Inferior parietal cortex (tissue), 1 donor: Measurements from ENCODE around the gene ZNF432.

ENCODE experiments used
- DNase-seq: peaks from one replicate; pipeline ENCODE4 v3.0.0-alpha.2; 2016; ENCODE audit errors: extremely low spot score

ZNF432 gene

DNA sequence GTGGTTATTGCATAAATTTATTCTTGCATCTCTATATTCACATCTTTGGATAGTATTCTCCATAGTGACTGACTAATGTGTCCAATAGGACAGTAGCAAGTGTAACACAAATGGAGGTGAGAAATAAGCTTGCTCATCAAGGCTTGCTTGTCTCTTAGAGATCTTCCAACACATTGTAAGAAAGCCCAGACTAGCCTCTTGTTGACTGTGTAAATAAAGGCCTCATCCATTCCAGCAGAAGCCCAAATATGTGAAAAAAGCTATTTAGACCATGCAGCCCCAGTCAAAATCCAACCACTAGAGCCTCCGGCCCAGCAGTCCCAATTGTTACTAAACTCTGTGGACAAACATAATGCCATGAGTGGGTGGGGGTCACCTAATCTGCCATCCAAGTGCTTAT, 38.0 kb downstream of the ZNF432 start:
- DNase-seq: no peak

DNA sequence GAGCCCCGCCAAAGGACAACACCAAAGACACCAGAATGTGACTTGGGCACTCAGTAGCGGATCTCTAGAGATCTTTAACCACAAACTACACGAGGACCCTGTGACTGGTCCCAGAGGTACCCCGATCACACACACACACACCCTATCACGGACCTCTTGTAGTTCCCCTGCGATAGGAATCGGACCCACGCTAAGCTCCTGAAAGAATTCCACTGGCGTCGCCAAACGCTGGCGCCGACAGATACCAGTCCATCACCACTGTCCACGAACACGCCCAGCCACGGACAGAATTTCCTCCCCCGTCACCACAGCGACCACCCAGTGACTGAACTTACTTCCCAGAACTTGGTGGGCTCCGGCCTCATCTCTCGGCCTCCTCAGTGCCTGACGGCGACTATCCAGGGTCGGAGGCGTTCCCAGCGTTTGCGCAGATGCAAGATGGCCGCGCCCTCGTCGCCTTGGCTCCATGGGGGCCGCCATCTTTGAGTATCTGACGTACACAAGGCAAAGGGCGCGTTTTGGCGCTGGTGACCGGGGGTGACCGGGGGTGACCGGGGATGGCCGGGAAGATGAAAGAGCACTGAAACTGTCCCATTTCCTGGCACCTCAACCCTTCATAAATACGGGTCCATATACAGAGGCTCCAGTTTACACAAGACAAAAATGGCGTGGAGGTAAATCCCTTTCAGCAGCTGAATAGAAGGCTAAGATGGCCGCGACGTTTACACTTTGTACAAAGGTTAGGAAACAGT, 40.7 kb downstream of the ZNF432 start, which contains the start of gene ZNF615:
ZNF615 (minus strand) TSS at position 406 of the 752 bp plus-strand sequence. CDS start 4,500 bp downstream, outside the sequence.
- peak; percentile 95 for DNase-seq

DNA sequence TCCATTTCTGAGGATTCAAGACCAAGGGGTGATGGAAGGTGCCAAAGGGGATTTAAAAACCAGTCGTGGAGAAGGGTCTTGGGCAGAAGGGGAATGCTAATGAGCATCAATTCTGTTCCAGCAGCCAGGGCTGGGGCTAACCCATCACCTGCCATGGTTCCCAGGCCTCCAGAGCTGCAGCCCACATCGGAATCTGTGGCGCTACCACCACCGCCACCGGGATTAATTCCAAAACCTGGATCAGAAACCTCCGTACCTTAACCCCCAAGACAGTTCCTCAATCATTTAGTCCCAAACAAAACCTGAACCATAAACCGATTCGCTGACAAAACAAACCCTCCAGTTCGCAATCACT, 41.2 kb downstream of the ZNF432 start:
- DNase-seq: peak; percentile 22

GRCh38 chr19:51994048-51994644, 54.5 kb downstream of the ZNF432 start:
- no peak for DNase-seq

DNA sequence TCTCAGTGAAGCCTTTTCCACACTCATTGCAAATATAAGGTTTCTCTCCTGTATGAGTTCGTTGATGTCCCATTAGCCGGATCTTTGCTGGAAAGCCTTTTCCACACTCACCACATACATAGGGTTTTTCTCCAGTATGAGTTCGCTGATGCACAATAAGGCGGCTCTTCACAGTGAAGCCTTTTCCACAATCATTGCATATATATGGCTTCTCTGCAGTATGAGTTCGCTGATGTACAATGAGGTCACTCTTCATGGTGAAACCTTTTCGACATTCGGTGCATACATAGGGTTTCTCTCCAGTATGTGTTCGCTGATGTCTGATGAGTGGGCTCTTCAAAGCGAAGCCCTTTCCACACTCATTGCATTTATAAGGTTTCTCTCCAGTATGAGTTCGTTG, 55.2 kb downstream of the ZNF432 start:
- DNase-seq: no peak

DNA sequence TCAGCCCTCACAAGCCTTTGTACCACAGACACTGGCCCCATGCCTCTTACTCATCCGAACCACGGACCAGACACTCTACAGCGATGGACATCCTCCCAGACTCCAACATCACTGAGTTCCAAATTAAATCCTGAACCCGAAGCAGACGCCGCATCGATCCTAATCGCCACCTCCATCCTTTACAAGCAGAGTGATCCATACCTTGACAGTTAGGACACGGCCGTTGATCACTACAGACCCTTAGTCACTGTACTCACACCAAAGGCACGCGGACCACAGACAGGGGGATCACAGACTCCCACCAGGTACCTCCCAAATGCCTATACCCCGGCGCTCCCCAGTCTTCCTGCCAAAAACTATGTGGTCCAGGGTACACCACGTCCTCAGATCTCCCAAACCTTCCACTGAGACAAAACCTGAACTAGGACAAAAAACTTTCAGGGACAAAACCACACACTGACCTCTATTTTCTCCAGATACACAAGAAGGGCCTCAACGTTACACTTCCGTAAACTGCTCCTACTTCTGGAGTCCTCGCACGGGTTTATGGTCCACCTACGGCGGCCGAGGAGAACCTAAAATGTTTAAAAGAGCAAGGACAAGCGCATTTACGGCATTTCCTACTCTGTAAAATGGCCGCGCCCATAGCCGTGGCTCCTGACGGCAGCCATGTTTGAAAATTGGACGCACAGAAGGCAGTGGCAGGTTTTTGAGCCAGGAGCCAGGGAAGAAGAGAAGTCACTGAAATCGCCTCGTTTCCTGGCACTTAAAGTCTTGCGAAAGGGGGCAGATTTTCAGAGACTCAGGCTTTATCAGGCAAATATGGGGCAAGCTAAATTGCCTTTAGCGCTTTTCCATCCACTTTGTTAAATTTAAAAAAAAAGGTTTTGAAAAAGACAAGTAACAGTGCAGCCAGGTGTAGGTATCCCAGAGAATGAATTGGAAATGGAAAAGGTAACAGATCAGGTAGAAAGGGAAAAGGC, 62.0 kb downstream of the ZNF432 start, which contains the start of gene ZNF350:
ZNF350 (minus strand) TSS at position 532 of the 983 bp plus-strand sequence. CDS start 12,480 bp downstream, outside the sequence.
- peak; percentile 99 for DNase-seq

- no peak for DNase-seq
Observed at GRCh38 chr19:51983361-51983760, 65.3 kb downstream of the ZNF432 start.
